MM.1S (cell line): Measurements from ENCODE around the gene MALRD1.

ENCODE experiments used
- DNase-seq: peaks from one replicate; pipeline ENCODE4 v3.0.0-alpha.2; 2015
- H2AFZ ChIP-seq: fragments of 300-600 bp; sonication (generic); 2 replicates; pipeline ENCODE4 v1.6.0; 2016; ENCODE audit warnings: antibody characterized with exemption, low read length
- H3F3A ChIP-seq: fragments of 300-600 bp; sonication (generic); 2 replicates; pipeline ENCODE4 v1.6.1; 2016; ENCODE audit warnings: mild to moderate bottlenecking, antibody characterized with exemption, low read length, moderate library complexity, mixed read lengths; ENCODE audit not compliant: insufficient read depth
- H3K27ac ChIP-seq: fragments of 300-600 bp; sonication (generic); 2 replicates; pipeline ENCODE4 v1.5.1; 2016; ENCODE audit warnings: mild to moderate bottlenecking, low read length
- H3K27me3 ChIP-seq: fragments of 300-600 bp; sonication (generic); replicated peaks from 2 replicates; pipeline ENCODE4 v1.6.0; 2016; ENCODE audit warnings: low read length; ENCODE audit not compliant: insufficient read depth
- H3K36me3 ChIP-seq: fragments of 300-600 bp; sonication (generic); replicated peaks from 2 replicates; pipeline ENCODE4 v1.6.1; 2016; ENCODE audit warnings: mild to moderate bottlenecking, low read length, mixed read lengths; ENCODE audit not compliant: insufficient read depth
- H3K4me1 ChIP-seq: fragments of 300-600 bp; sonication (generic); 2 replicates; pipeline ENCODE4 v1.6.1; 2016; ENCODE audit warnings: low read length, mixed read lengths
- H3K4me2 ChIP-seq: fragments of 300-600 bp; sonication (generic); 2 replicates; pipeline ENCODE4 v1.6.0; 2016; ENCODE audit warnings: low read depth, low read length
- H3K4me3 ChIP-seq: fragments of 300-600 bp; sonication (generic); 2 replicates; pipeline ENCODE4 v1.5.1; 2016; ENCODE audit warnings: low read length, mixed read lengths
- H3K79me2 ChIP-seq: fragments of 300-600 bp; sonication (generic); 2 replicates; pipeline ENCODE4 v1.6.1; 2016; ENCODE audit warnings: mixed run types, low read length, mixed read lengths
- H3K9ac ChIP-seq: fragments of 300-600 bp; sonication (generic); 2 replicates; pipeline ENCODE4 v1.6.1; 2016; ENCODE audit warnings: low read length, mixed read lengths
- H3K9me2 ChIP-seq: fragments of 300-600 bp; sonication (generic); replicated peaks from 2 replicates; pipeline ENCODE4 v1.6.1; 2016; ENCODE audit warnings: mild to moderate bottlenecking, low read length, mixed read lengths; ENCODE audit not compliant: insufficient read depth
- H3K9me3 ChIP-seq: fragments of 300-600 bp; sonication (generic); replicated peaks from 2 replicates; pipeline ENCODE4 v1.6.1; 2016; ENCODE audit warnings: mild to moderate bottlenecking, low read length, mixed read lengths; ENCODE audit not compliant: insufficient read depth
- H4K20me1 ChIP-seq: fragments of 300-600 bp; sonication (generic); 2 replicates; pipeline ENCODE4 v1.6.1; 2016; ENCODE audit warnings: mild to moderate bottlenecking, low read length, moderate library complexity, mixed read lengths; ENCODE audit not compliant: insufficient read depth
- EZH2 ChIP-seq: fragments of 300-600 bp; sonication (generic); optimal IDR thresholded peaks from 2 replicates; pipeline ENCODE3; 2017; ENCODE audit warnings: low read depth, mild to moderate bottlenecking, antibody characterized with exemption, low read length, mixed read lengths
- EZH2phosphoT487 ChIP-seq: fragments of 300-600 bp; sonication (generic); IDR thresholded peaks from 2 replicates; pipeline ENCODE4 v1.6.1; 2018; ENCODE audit warnings: antibody characterized with exemption, low read length
- TF ChIP-seq, protein P1 (sequence below): fragments of 300-600 bp; sonication (generic); IDR thresholded peaks from 2 replicates; pipeline ENCODE4 v1.5.1; 2016; ENCODE audit warnings: antibody characterized with exemption, low read length, mixed read lengths

MALRD1 gene

DNA sequence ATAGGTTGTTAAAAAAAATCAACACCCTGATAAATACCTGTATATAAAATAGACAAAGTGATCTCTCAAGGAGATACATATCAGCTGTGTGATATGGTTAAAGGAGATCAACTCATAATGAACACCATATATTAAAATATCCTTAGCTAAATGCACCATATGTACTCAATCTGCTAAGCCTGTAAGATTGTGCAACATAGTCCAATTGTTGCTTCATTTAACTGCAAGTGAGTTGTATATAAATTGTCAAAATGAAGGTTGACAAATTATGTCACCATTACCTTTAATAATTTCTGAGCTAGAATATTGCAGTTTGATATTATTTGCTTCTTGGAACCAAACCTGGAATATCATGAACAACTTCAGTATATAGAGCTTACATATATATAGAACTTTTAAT lies 283.7 kb downstream of the MALRD1 start:
- TF ChIP-seq, protein P1, sequence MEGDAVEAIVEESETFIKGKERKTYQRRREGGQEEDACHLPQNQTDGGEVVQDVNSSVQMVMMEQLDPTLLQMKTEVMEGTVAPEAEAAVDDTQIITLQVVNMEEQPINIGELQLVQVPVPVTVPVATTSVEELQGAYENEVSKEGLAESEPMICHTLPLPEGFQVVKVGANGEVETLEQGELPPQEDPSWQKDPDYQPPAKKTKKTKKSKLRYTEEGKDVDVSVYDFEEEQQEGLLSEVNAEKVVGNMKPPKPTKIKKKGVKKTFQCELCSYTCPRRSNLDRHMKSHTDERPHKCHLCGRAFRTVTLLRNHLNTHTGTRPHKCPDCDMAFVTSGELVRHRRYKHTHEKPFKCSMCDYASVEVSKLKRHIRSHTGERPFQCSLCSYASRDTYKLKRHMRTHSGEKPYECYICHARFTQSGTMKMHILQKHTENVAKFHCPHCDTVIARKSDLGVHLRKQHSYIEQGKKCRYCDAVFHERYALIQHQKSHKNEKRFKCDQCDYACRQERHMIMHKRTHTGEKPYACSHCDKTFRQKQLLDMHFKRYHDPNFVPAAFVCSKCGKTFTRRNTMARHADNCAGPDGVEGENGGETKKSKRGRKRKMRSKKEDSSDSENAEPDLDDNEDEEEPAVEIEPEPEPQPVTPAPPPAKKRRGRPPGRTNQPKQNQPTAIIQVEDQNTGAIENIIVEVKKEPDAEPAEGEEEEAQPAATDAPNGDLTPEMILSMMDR, result no peak
- TF ChIP-seq EZH2phosphoT487 (no peak), EZH2 (no peak)
- no peak overlapping the region for H3K9ac ChIP-seq
- no peaks in the 10 kb centered on the region for H3K27me3 ChIP-seq
- H3K36me3 ChIP-seq, result no peaks in the 10 kb centered on the region
- no peak for DNase-seq
- H3K27ac ChIP-seq, result no peak overlapping the region
- peaks cover 5% of the 10 kb centered on the region; the same call in 1 of the 2 replicates for H3K4me1 ChIP-seq
- no peaks in the 10 kb centered on the region for H3K9me2 ChIP-seq
- H3K4me3 ChIP-seq, result no peak overlapping the region
- no peaks in the 10 kb centered on the region for H3K9me3 ChIP-seq
- no peaks in the 10 kb centered on the region for H4K20me1 ChIP-seq
- H3F3A ChIP-seq, result 0 out of 2 replicates have a peak, but pooled peaks cover 6% of the 10 kb centered on the region
- H3K79me2 ChIP-seq, result no peaks in the 10 kb centered on the region
- H2AFZ ChIP-seq, result no peak overlapping the region
- no peak overlapping the region for H3K4me2 ChIP-seq

GRCh38 chr10:19333631-19334030 lies 285.0 kb downstream of the MALRD1 start:
- peak; percentile 60 for DNase-seq
- H3K4me3 ChIP-seq, result peak overlapping the region; percentile 51
- H3K4me1 ChIP-seq, result peaks cover 5% of the 10 kb centered on the region; the same call in 1 of the 2 replicates
- peak overlapping the region; percentile 55 for H2AFZ ChIP-seq
- H3K27ac ChIP-seq, result peak overlapping the region; percentile 67; the same call in 1 of the 2 replicates
- H3K27me3 ChIP-seq, result no peaks in the 10 kb centered on the region
- H3K9ac ChIP-seq, result peak overlapping the region; percentile 31; the same call in 1 of the 2 replicates
- no peaks in the 10 kb centered on the region for H3K79me2 ChIP-seq
- H3K9me3 ChIP-seq, result no peaks in the 10 kb centered on the region
- H3F3A ChIP-seq, result 0 out of 2 replicates have a peak, but pooled peaks cover 6% of the 10 kb centered on the region
- H3K9me2 ChIP-seq, result no peaks in the 10 kb centered on the region
- H3K4me2 ChIP-seq, result peak overlapping the region; percentile 53; the same call in 1 of the 2 replicates
- TF ChIP-seq EZH2phosphoT487, result no peak
- TF ChIP-seq, protein P1, result no peak
- no peak for TF ChIP-seq EZH2
- no peaks in the 10 kb centered on the region for H3K36me3 ChIP-seq
- H4K20me1 ChIP-seq, result no peaks in the 10 kb centered on the region

GRCh38 chr10:19347621-19348020 lies 299.0 kb downstream of the MALRD1 start:
- Histone ChIP-seq H3K79me2 (no peaks in the 10 kb centered on the region), H3K27me3 (no peaks in the 10 kb centered on the region)
- DNase-seq, result no peak

More at GRCh38 chr10:19347621-19348020, 299.0 kb downstream of the MALRD1 start:
- H3K9me2 ChIP-seq, result no peaks in the 10 kb centered on the region
- no peak overlapping the region for H3K9ac ChIP-seq
- H2AFZ ChIP-seq, result no peak overlapping the region
- no peak overlapping the region for H3K4me2 ChIP-seq
- no peak overlapping the region for H3K4me3 ChIP-seq
- TF ChIP-seq EZH2 (no peak), EZH2phosphoT487 (no peak)
- TF ChIP-seq, protein P1, result no peak
- no peaks in the 10 kb centered on the region for H3K9me3 ChIP-seq
- no peaks in the 10 kb centered on the region for H3K36me3 ChIP-seq
- H4K20me1 ChIP-seq, result no peaks in the 10 kb centered on the region
- H3K27ac ChIP-seq, result no peak overlapping the region
- H3F3A ChIP-seq, result no peaks in the 10 kb centered on the region
- H3K4me1 ChIP-seq, result no peaks in the 10 kb centered on the region
